Measurements from ENCODE around the gene NAGA. TPM values are rescaled to one million over a fixed set of nuclear protein-coding genes. Genes with fewer than 3 reads are reported as not detected.
A peak's percentile ranks its signal among the peaks of the same experiment; 100 is the strongest.

Gene NAGA
- total RNA-seq, 1 donor from 2014 or later, result 23.5 TPM

GRCh38 chr22:42065438-42066125 lies 5.0 kb downstream of the NAGA start:
- peak; percentile 77 for DNase-seq (ENCODE audit: extremely low spot score, unreplicated experiment)
- Mint-ChIP-seq H3K4me1 (ENCODE audit: unreplicated experiment) (peaks cover 8% of the 10 kb centered on the region), H3K4me3 (ENCODE audit: unreplicated experiment) (no peak overlapping the region), H3K27me3 (ENCODE audit: unreplicated experiment) (no peaks in the 10 kb centered on the region), H3K36me3 (ENCODE audit: unreplicated experiment) (peaks cover 7% of the 10 kb centered on the region), H3K9me3 (ENCODE audit: unreplicated experiment) (no peaks in the 10 kb centered on the region), H3K27ac (ENCODE audit: unreplicated experiment) (no peak overlapping the region)
- no peak for TF ChIP-seq CTCF (IDR thresholded peaks at IDR 0.05)

- H3K4me1 Mint-ChIP-seq (ENCODE audit: unreplicated experiment), result peaks cover under 1% of the 10 kb centered on the region
- peaks cover 11% of the 10 kb centered on the region for H3K36me3 Mint-ChIP-seq (ENCODE audit: unreplicated experiment)
- no peaks in the 10 kb centered on the region for H3K27me3 Mint-ChIP-seq (ENCODE audit: unreplicated experiment)
- no peaks in the 10 kb centered on the region for H3K9me3 Mint-ChIP-seq (ENCODE audit: unreplicated experiment)
- no peak for TF ChIP-seq CTCF (IDR thresholded peaks at IDR 0.05)
- peak; percentile 38 for DNase-seq (ENCODE audit: extremely low spot score, unreplicated experiment)
- H3K27ac Mint-ChIP-seq (ENCODE audit: unreplicated experiment), result no peak overlapping the region
- H3K4me3 Mint-ChIP-seq (ENCODE audit: unreplicated experiment), result no peak overlapping the region
Measured at GRCh38 chr22:42064629-42065028, 6.0 kb downstream of the NAGA start.

- Mint-ChIP-seq H3K4me1 (ENCODE audit: unreplicated experiment) (no peaks in the 10 kb centered on the region), H3K9me3 (ENCODE audit: unreplicated experiment) (peaks cover 7% of the 10 kb centered on the region), H3K27me3 (ENCODE audit: unreplicated experiment) (no peaks in the 10 kb centered on the region), H3K4me3 (ENCODE audit: unreplicated experiment) (no peak overlapping the region), H3K27ac (ENCODE audit: unreplicated experiment) (no peak overlapping the region), H3K36me3 (ENCODE audit: unreplicated experiment) (peaks cover 18% of the 10 kb centered on the region)
- no peak for TF ChIP-seq CTCF (IDR thresholded peaks at IDR 0.05)
- peak; percentile 63 for DNase-seq (ENCODE audit: extremely low spot score, unreplicated experiment)
Measured at GRCh38 chr22:42062506-42063170, 8.0 kb downstream of the NAGA start.

GRCh38 chr22:42061041-42061440 lies 9.6 kb downstream of the NAGA start:
- peaks cover 22% of the 10 kb centered on the region for H3K36me3 Mint-ChIP-seq (ENCODE audit: unreplicated experiment)
- no peak for TF ChIP-seq CTCF (IDR thresholded peaks at IDR 0.05)
- no peak for DNase-seq (ENCODE audit: extremely low spot score, unreplicated experiment)
- H3K4me1 Mint-ChIP-seq (ENCODE audit: unreplicated experiment), result no peaks in the 10 kb centered on the region
- H3K27ac Mint-ChIP-seq (ENCODE audit: unreplicated experiment), result no peak overlapping the region
- no peaks in the 10 kb centered on the region for H3K27me3 Mint-ChIP-seq (ENCODE audit: unreplicated experiment)
- H3K9me3 Mint-ChIP-seq (ENCODE audit: unreplicated experiment), result peaks cover 21% of the 10 kb centered on the region
- no peak overlapping the region for H3K4me3 Mint-ChIP-seq (ENCODE audit: unreplicated experiment)

DNA sequence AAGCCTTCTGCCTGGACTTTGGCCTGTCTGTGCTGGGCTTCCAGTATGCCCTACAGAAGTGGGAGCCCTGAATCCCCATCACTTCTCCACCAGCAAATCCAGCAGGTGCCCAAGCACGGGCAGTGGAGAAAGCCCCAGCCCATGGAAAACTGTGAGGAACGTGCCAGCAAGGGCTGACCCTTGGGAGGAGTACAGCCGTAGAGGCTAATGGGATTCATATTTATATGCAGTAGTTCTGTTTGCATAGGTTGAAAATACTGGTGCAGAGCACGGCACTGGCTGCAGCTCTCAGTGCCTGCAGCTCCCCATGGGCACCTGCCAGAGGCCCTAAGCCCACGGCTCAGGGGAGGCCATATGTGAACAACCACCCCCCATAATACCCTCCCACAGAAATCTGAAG lies 10.1 kb downstream of the NAGA start:
- no peak for TF ChIP-seq CTCF (IDR thresholded peaks at IDR 0.05)
- Mint-ChIP-seq H3K36me3 (ENCODE audit: unreplicated experiment) (peaks cover 20% of the 10 kb centered on the region), H3K4me3 (ENCODE audit: unreplicated experiment) (no peak overlapping the region), H3K4me1 (ENCODE audit: unreplicated experiment) (no peaks in the 10 kb centered on the region), H3K9me3 (ENCODE audit: unreplicated experiment) (peaks cover 21% of the 10 kb centered on the region), H3K27me3 (ENCODE audit: unreplicated experiment) (no peaks in the 10 kb centered on the region), H3K27ac (ENCODE audit: unreplicated experiment) (no peak overlapping the region)
- peak; percentile 62 for DNase-seq (ENCODE audit: extremely low spot score, unreplicated experiment)
